GM23338 (cell line): ENCODE data around the gene KIF6.

ENCODE experiments used
- CREB1 ChIP-seq: fragments of 250-450 bp; sonication (Bioruptor Pico); IDR thresholded peaks from 2 replicates; pipeline ENCODE4 v1.5.0; 2020; ENCODE audit warnings: low read depth, mild to moderate bottlenecking, moderate library complexity
- CTCF ChIP-seq, 2 experiments: fragments of 200-600 bp in 1 of 2; sonication (generic) in 1 of 2; conservative IDR thresholded peaks; 2 replicates each; pipeline versions ENCODE4 v1.5.1 to v1.6.1; 2016 to 2017; ENCODE audit warnings: antibody characterized with exemption in 2 of 2, low read depth in 2 of 2, mild to moderate bottlenecking in 2 of 2, moderate library complexity in 1 of 2
- ETS1 ChIP-seq: IDR thresholded peaks from 2 replicates; pipeline ENCODE4 v1.6.1; 2016; ENCODE audit warnings: antibody characterized with exemption
- EZH2 ChIP-seq: fragments of 200-600 bp; sonication (generic); IDR thresholded peaks from one replicate; pipeline ENCODE4 v1.8.0; 2017; ENCODE audit warnings: antibody characterized with exemption, mild to moderate bottlenecking, low read depth; ENCODE audit not compliant: unreplicated experiment
- EZH2phosphoT487 ChIP-seq: fragments of 200-600 bp; sonication (generic); IDR thresholded peaks from one replicate; pipeline ENCODE4 v1.8.1; 2018; ENCODE audit warnings: antibody characterized with exemption; ENCODE audit not compliant: unreplicated experiment
- JUNB ChIP-seq: IDR thresholded peaks from one replicate; pipeline ENCODE4 v1.6.1; 2016; ENCODE audit warnings: antibody characterized with exemption; ENCODE audit not compliant: unreplicated experiment
- POLR2AphosphoS5 ChIP-seq: IDR thresholded peaks from 2 replicates; pipeline ENCODE4 v1.6.1; 2016; ENCODE audit warnings: antibody characterized with exemption, low read depth
- REST ChIP-seq: IDR thresholded peaks from one replicate; pipeline ENCODE4 v1.6.1; 2018; ENCODE audit warnings: antibody characterized with exemption; ENCODE audit not compliant: unreplicated experiment
- STAT1 ChIP-seq: IDR thresholded peaks from one replicate; pipeline ENCODE4 v1.6.1; 2016; ENCODE audit warnings: antibody characterized with exemption; ENCODE audit not compliant: unreplicated experiment
- ZNF114 ChIP-seq: fragments of 250-450 bp; sonication (Bioruptor Pico); IDR thresholded peaks from 2 replicates; pipeline ENCODE4 v1.5.0; 2020; ENCODE audit warnings: mild to moderate bottlenecking, moderate library complexity
- ZNF462 ChIP-seq: fragments of 250-450 bp; sonication (Bioruptor Pico); IDR thresholded peaks from 2 replicates; pipeline ENCODE4 v1.5.0; 2020; ENCODE audit warnings: mild to moderate bottlenecking, moderate library complexity

- TF ChIP-seq CTCF (conservative IDR thresholded peaks at IDR 0.05; ENCODE audit: low read depth in 2 of 2) (no peak), EZH2phosphoT487 (no peak), POLR2AphosphoS5 (no peak), JUNB (no peak), REST (no peak), CREB1 (CRISPR knock-in tag) (no peak), EZH2 (no peak), ETS1 (no peak), STAT1 (no peak), ZNF462 (CRISPR knock-in tag) (no peak), ZNF114 (no peak)
Measured at GRCh38 chr6:39669973-39670342, 55.2 kb downstream of the KIF6 start.
